Measurements from ENCODE around the gene CAMKMT.

CAMKMT gene

GRCh38 chr2:44689516-44689915 is 327.8 kb downstream of the CAMKMT start:
- DNase-seq (ENCODE audit: low read depth) = no peak

- no peak for DNase-seq (ENCODE audit: low read depth)
Observed at GRCh38 chr2:44691174-44691785, 329.5 kb downstream of the CAMKMT start.

GRCh38 chr2:44692821-44693220 is 331.1 kb downstream of the CAMKMT start:
- DNase-seq (ENCODE audit: low read depth) = no peak

- DNase-seq (ENCODE audit: low read depth) = no peak
Observed at GRCh38 chr2:44700824-44701223, 339.1 kb downstream of the CAMKMT start.

- no peak for DNase-seq (ENCODE audit: low read depth)
Observed at GRCh38 chr2:44705356-44705755, 343.6 kb downstream of the CAMKMT start.

- DNase-seq (ENCODE audit: low read depth) = no peak
Observed at GRCh38 chr2:44705876-44706480, 344.2 kb downstream of the CAMKMT start.

GRCh38 chr2:44706681-44707553 is 345.2 kb downstream of the CAMKMT start:
- no peak for DNase-seq (ENCODE audit: low read depth)

- no peak for DNase-seq (ENCODE audit: low read depth)
Observed at GRCh38 chr2:44707945-44708660, 346.4 kb downstream of the CAMKMT start.

- no peak for DNase-seq (ENCODE audit: low read depth)
Observed at GRCh38 chr2:44708661-44709000, 346.9 kb downstream of the CAMKMT start.

GRCh38 chr2:44713170-44713569 is 351.4 kb downstream of the CAMKMT start:
- DNase-seq (ENCODE audit: low read depth) = no peak

- no peak for DNase-seq (ENCODE audit: low read depth)
Observed at GRCh38 chr2:44715671-44716081, 353.9 kb downstream of the CAMKMT start.

GRCh38 chr2:44716131-44716530 is 354.4 kb downstream of the CAMKMT start:
- DNase-seq (ENCODE audit: low read depth) = no peak

GRCh38 chr2:44718431-44718830 is 356.7 kb downstream of the CAMKMT start:
- DNase-seq (ENCODE audit: low read depth) = no peak

- no peak for DNase-seq (ENCODE audit: low read depth)
Observed at GRCh38 chr2:44719562-44719961, 357.8 kb downstream of the CAMKMT start.

GRCh38 chr2:44722026-44722625 is 360.4 kb downstream of the CAMKMT start:
- DNase-seq (ENCODE audit: low read depth) = no peak

GRCh38 chr2:44723921-44724320 is 362.2 kb downstream of the CAMKMT start:
- no peak for DNase-seq (ENCODE audit: low read depth)

GRCh38 chr2:44730593-44730992 is 368.8 kb downstream of the CAMKMT start:
- no peak for DNase-seq (ENCODE audit: low read depth)

- DNase-seq (ENCODE audit: low read depth) = no peak
Observed at GRCh38 chr2:44731505-44731904, 369.8 kb downstream of the CAMKMT start.

- no peak for DNase-seq (ENCODE audit: low read depth)
Observed at GRCh38 chr2:44736270-44736942, 374.7 kb downstream of the CAMKMT start.

GRCh38 chr2:44740678-44741077 is 378.9 kb downstream of the CAMKMT start:
- no peak for DNase-seq (ENCODE audit: low read depth)

- DNase-seq (ENCODE audit: low read depth) = no peak
Observed at GRCh38 chr2:44741507-44741906, 379.8 kb downstream of the CAMKMT start.

- no peak for DNase-seq (ENCODE audit: low read depth)
Observed at GRCh38 chr2:44742057-44742456, 380.3 kb downstream of the CAMKMT start.

All from activated T-helper 9 cell treated with anti-CD3 and anti-CD28 coated beads, Interleukin-2, amount 50 U/mL, for 16 hours (primary cell).